IPS-18c (cell line): Measurements from ENCODE around the gene PLCD3.

ENCODE experiments used
- H3K4me3 ChIP-seq: 2 replicates; pipeline ENCODE4 v1.7.0; 2013; ENCODE audit warnings: low read depth, mild to moderate bottlenecking, low read length, moderate library complexity; ENCODE audit not compliant: insufficient read depth
- H3K9me3 ChIP-seq: one replicate; pipeline ENCODE4 v1.6.1; 2013; ENCODE audit warnings: mild to moderate bottlenecking, low read length, moderate library complexity; ENCODE audit not compliant: control insufficient read depth, insufficient read depth

PLCD3 gene

DNA sequence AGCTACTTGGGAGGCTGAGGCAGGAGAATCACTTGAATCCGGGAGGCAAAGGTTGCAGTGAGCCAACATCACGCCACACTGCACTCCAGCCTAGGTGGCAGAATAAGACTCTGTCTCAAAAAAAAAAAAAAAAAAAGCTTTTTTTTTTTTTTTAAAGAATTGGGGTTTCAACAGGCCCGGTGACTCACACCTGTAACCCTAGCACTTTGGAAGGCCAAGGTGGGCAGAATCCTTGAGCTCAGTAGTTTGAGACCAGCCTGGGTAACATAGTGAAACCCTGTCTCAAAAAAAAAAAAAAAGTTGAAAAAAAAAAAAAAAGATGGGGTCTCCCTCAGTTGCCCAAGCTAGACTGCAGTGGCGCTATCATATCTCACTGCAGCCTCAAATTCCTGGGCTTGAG is 22.7 kb upstream of the PLCD3 start:
- no peaks in the 10 kb centered on the region for H3K9me3 ChIP-seq

DNA sequence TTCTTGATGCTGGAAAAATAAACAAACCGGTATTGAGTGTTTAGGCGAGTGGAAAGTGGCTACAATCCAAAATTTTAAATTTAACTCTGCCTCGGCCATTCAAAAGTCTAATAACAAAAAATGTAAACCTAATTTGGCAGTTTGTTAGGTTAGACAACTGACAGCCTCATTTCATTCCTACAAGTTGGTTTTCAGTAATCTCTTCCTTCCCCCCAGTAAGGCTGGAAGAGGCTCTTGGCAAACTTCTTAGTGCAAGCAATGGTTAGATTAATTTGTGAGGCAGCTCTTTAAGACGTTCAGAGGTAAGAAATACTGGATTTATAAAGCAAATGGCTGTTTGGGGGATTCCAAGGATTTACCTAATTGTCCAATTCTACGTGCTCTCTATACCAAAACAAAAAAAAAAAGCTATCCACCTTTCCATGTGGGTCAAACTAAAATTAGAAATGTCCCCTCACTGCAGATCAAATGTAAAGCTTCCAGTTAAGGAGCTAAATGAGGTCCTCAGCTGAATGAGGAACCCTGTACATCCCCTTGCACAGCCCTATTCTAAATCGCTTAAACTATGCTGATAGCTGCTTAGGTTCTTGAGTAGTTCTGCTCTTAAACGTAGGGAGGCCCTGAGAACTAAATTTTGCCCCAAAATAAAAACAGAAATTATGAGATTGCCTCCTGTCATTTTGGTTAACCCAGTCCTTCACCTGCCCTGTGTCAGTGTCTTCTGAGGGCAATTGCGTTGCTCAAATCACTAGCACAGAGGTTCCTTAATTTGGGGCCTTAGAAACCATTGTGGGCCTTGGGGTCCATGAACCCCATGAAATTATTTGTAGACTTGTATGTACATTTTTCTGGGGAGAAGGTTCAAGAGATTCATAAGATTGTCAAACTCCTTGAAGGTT is 18.8 kb upstream of the PLCD3 start:
- H3K4me3 ChIP-seq: peak overlapping the region; percentile 36
- H3K9me3 ChIP-seq: no peaks in the 10 kb centered on the region

More for the DNA sequence above, 22.7 kb upstream of the PLCD3 start:
- H3K4me3 ChIP-seq: no peak overlapping the region

GRCh38 chr17:45149669-45150664 is 17.7 kb upstream of the PLCD3 start:
- Histone ChIP-seq H3K4me3 (peak overlapping the region; percentile 88), H3K9me3 (no peaks in the 10 kb centered on the region)

- H3K9me3 ChIP-seq: no peaks in the 10 kb centered on the region
- H3K4me3 ChIP-seq: peak overlapping the region; percentile 88
These were observed 16.8 kb upstream of the PLCD3 start for GRCh38 chr17:45149037-45149668.

GRCh38 chr17:45148183-45149036 is 16.1 kb upstream of the PLCD3 start, which contains the start of gene HEXIM1:
Gene HEXIM1 (plus strand): TSS chr17:45148475. CDS start chr17:45149191, 716 bp downstream.
- H3K4me3 ChIP-seq: peak within 1 kb of the TSS; percentile 88
- no peaks in the 10 kb centered on the region for H3K9me3 ChIP-seq

DNA sequence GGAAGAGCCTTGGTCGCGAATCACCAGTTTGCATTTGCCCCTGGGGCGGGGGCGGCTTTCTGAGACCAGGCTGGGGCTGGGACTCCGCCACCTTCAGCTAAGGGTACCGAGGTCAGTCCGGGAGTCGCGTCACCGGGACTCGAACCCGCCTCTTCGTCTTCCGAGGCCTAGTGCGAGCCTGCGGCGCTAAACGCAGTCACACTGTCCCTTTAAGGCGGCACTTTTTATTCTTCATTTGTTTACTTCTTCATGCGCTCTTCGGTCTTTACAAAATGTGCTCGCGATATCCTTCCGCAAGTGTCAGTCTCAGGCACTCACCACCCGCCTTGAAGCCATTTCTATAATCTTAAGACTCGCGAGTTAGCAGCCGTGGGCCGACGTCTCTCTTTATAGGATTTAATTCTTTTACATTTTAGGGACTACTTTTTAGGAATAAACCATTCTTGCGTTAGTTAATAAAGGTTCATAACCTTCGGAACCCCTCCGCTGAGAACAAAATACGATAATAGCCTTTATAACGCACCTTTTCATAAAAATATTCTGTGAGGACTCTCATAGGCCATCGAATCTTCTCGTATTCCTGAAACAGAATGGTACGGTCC is 15.4 kb upstream of the PLCD3 start:
- H3K4me3 ChIP-seq: peak overlapping the region; percentile 67
- H3K9me3 ChIP-seq: no peaks in the 10 kb centered on the region

- no peaks in the 10 kb centered on the region for H3K9me3 ChIP-seq
- H3K4me3 ChIP-seq: peak overlapping the region; percentile 67
These were observed 14.7 kb upstream of the PLCD3 start for GRCh38 chr17:45146890-45147580.

DNA sequence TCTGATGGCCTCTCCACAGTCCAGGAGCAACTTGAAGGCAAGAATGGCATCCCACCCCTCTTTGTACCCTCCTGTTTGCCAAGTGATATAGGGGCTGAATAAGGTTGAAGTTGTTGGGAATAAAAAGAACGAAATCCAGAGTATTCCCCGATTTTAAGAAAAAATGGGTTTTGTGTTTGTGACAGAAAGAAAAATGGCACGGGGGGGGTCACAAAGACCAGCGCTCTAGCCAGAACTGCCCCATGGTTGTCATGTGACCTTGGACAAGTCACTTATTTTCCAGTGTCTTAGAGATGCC is 14.2 kb upstream of the PLCD3 start:
- no peaks in the 10 kb centered on the region for H3K9me3 ChIP-seq
- H3K4me3 ChIP-seq: peak overlapping the region; percentile 60

- no peaks in the 10 kb centered on the region for H3K9me3 ChIP-seq
- no peak overlapping the region for H3K4me3 ChIP-seq
These were observed 13.9 kb upstream of the PLCD3 start for GRCh38 chr17:45146166-45146565.

DNA sequence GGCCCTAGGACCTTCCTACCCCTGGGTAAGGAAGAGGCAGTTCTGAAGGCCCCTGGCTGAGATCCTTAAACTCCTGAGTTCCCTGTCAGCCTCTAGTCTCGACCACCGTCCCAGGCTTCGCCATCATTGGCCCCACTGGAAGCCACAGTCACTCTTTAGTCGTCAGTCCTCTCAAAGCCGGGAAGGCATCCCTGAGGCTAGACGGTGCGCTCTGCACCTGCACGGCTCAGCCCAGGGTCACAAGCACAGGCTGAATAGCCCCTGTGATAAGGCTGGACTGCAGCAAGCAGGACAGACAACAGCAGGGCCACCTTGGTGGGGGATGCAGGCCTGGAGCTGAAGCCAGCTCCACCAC is 12.7 kb upstream of the PLCD3 start:
- H3K4me3 ChIP-seq: no peak overlapping the region; the same call in 1 of the 2 replicates
- H3K9me3 ChIP-seq: no peaks in the 10 kb centered on the region

DNA sequence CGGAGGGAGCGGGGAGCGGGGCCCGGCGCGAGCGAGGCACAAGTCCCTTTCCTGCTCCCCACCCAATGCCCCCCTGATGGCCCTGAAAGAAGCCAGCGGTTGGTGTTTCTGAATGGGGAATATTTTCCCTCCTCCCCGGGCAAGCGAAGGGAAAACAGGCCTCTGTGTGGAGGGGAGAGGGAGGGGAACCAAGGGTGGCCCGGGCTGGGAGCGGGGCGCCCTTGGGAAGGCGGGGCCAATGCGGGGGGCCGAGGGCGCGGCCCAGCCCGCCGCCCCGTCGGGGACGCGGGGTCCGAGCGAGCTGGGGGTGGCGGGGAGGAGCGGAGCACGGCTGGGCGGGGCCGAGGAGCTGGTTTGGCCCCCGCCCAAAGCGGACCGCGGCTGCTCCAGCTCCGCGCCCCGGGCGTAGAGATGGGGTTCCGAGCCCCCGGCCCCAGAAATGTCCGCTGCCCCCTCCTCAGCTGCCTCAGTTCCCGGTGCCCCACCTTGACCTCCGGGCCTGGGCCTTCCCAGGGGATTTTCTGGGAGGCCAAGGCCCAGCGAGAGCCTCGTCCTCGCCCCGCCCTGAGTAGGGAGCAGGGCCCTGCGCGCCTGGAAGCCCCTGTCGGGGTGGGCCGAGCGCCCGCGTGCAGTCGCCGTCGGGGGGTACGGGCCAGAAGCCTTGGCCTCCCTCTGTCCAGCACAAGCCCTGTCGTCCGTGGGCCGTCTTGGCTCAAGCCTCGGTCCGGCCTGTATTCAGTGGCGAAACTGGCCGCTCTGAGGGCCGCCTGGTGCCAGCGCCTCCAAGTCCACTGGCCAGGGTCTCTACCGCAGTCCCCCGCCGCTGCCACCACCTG is 12.1 kb upstream of the PLCD3 start:
- H3K9me3 ChIP-seq: peaks cover under 1% of the 10 kb centered on the region
- peak overlapping the region; percentile 57 for H3K4me3 ChIP-seq

GRCh38 chr17:45143767-45144198 is 11.5 kb upstream of the PLCD3 start:
- Histone ChIP-seq H3K9me3 (peaks cover 3% of the 10 kb centered on the region), H3K4me3 (peak overlapping the region; percentile 57)

GRCh38 chr17:45143094-45143670 is 10.9 kb upstream of the PLCD3 start:
- Histone ChIP-seq H3K9me3 (peaks cover 3% of the 10 kb centered on the region), H3K4me3 (peak overlapping the region; percentile 57; the same call in 1 of the 2 replicates)

DNA sequence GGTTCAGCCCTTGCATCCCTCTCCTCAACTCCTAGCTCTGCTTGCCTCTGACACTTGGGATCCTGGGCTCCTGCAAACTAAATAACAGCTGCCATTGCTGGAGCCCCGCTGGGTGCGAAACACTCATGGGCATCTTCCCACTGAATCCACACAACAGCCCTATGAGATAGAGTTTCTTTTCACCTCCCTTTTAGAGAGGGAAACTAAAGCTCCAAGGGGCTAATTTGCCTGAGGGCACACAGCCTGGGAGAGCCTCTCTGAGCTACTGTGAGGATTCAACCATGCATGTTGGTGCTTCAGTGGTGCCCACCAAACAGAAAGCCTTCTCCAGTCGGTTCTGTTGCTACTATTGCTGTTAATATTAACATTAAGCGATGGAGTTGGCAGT is 7.2 kb upstream of the PLCD3 start:
- H3K9me3 ChIP-seq: peaks cover 3% of the 10 kb centered on the region
- H3K4me3 ChIP-seq: no peak overlapping the region
